ENCODE data around the gene PTPRE. TPM values are rescaled to one million over a fixed set of nuclear protein-coding genes. Genes with fewer than 3 reads are reported as not detected.

PTPRE gene
- total and polyA plus RNA-seq, 8 donors = 1.0 to 7.1 (median 2.1) TPM

GRCh38 chr10:127926455-127926854 lies 19.6 kb downstream of the PTPRE start:
- FAIRE-seq (no peak), DNase-seq (no peak), ATAC-seq (peak in 2 of 4 donors; percentile 53 to 65)
- H3K27ac ChIP-seq = no peak overlapping the region
- H3K27me3 ChIP-seq = peaks cover 0 to 4% (median 0%) of the 10 kb centered on the region in 4 donors
- H3K36me3 ChIP-seq = no peaks in the 10 kb centered on the region
- WGBS, 2 donors = 67 to 74% methylated on average over 8 of the region's 8 CpGs
- no peaks in the 10 kb centered on the region for H3K4me1 ChIP-seq
- H3K4me3 ChIP-seq = no peak overlapping the region
- no peak for TF ChIP-seq CTCF (IDR thresholded peaks at IDR 0.05)
- intact Hi-C loops (cut with DNase I) = no loop called here
- no peaks in the 10 kb centered on the region for H3K9me3 ChIP-seq

- DNase-seq (no peak), ATAC-seq (no peak), FAIRE-seq (no peak)
- no peaks in the 10 kb centered on the region for H3K36me3 ChIP-seq
- H3K9me3 ChIP-seq = no peaks in the 10 kb centered on the region
- H3K27me3 ChIP-seq = peaks cover 0 to 4% (median 0%) of the 10 kb centered on the region in 4 donors
- TF ChIP-seq CTCF (IDR thresholded peaks at IDR 0.05) = no peak
- H3K4me3 ChIP-seq = no peak overlapping the region
- H3K27ac ChIP-seq = no peak overlapping the region
- WGBS, 2 donors = 51 to 54% methylated on average over 10 of the region's 10 CpGs
- intact Hi-C loops (cut with DNase I) = no loop called here
- H3K4me1 ChIP-seq = no peaks in the 10 kb centered on the region
Observed at GRCh38 chr10:127928021-127928806, 21.3 kb downstream of the PTPRE start.

GRCh38 chr10:127932521-127933270 lies 25.8 kb downstream of the PTPRE start:
- TF ChIP-seq CTCF (IDR thresholded peaks at IDR 0.05) = no peak
- intact Hi-C loops (cut with DNase I) = no loop called here
- no peak overlapping the region for H3K4me3 ChIP-seq
- no peak for FAIRE-seq
- WGBS, 2 donors = 82 to 83% methylated on average over 15 of the region's 15 CpGs
- no peaks in the 10 kb centered on the region for H3K4me1 ChIP-seq
- no peak for ATAC-seq
- no peaks in the 10 kb centered on the region for H3K36me3 ChIP-seq
- no peak for DNase-seq
- no peaks in the 10 kb centered on the region for H3K9me3 ChIP-seq
- H3K27me3 ChIP-seq = peaks cover 0 to 4% (median 0%) of the 10 kb centered on the region in 4 donors
- no peak overlapping the region for H3K27ac ChIP-seq

GRCh38 chr10:127933271-127933670 lies 26.4 kb downstream of the PTPRE start:
- TF ChIP-seq CTCF (IDR thresholded peaks at IDR 0.05) = no peak
- H3K27ac ChIP-seq = no peak overlapping the region
- intact Hi-C loops (cut with DNase I) = no loop called here
- no peaks in the 10 kb centered on the region for H3K36me3 ChIP-seq
- H3K9me3 ChIP-seq = no peaks in the 10 kb centered on the region
- peaks cover 0 to 4% (median 0%) of the 10 kb centered on the region in 4 donors for H3K27me3 ChIP-seq
- no peak overlapping the region for H3K4me3 ChIP-seq
- ATAC-seq = no peak
- no peak for DNase-seq
- WGBS, 2 donors = 79 to 83% methylated on average over 5 of the region's 5 CpGs
- no peak for FAIRE-seq
- H3K4me1 ChIP-seq = no peaks in the 10 kb centered on the region

All from pancreas (tissue), 10 donors.